HG03097 (cell line): ENCODE results near the gene BARX2.

Source experiments
- ATAC-seq: cut with Tn5 transposase; IDR thresholded peaks from one replicate; pipeline ENCODE4 v1.9.1; 2021; ENCODE audit not compliant: unreplicated experiment, low FRiP score

The BARX2 gene

GRCh38 chr11:129373489-129373953 lies 2.1 kb upstream of the BARX2 start:
- ATAC-seq: no peak

GRCh38 chr11:129374081-129374992 lies 1.3 kb upstream of the BARX2 start:
- ATAC-seq: no peak

GRCh38 chr11:129374993-129375750 lies 476 bp upstream of the BARX2 start:
- no peak for ATAC-seq

- no peak for ATAC-seq
These were observed 1.2 kb downstream of the BARX2 start for GRCh38 chr11:129376658-129377341.

GRCh38 chr11:129377739-129378138 lies 2.1 kb downstream of the BARX2 start:
- no peak for ATAC-seq

- ATAC-seq: no peak
These were observed 4.8 kb downstream of the BARX2 start for GRCh38 chr11:129380413-129380812.

GRCh38 chr11:129382583-129382982 lies 6.9 kb downstream of the BARX2 start:
- no peak for ATAC-seq

GRCh38 chr11:129383060-129383459 lies 7.4 kb downstream of the BARX2 start:
- ATAC-seq: no peak

GRCh38 chr11:129383502-129383901 lies 7.9 kb downstream of the BARX2 start:
- ATAC-seq: no peak

- no peak for ATAC-seq
These were observed 8.8 kb downstream of the BARX2 start for GRCh38 chr11:129384415-129384814.

- no peak for ATAC-seq
These were observed 10.2 kb downstream of the BARX2 start for GRCh38 chr11:129385801-129386200.

- no peak for ATAC-seq
These were observed 11.2 kb downstream of the BARX2 start for GRCh38 chr11:129386795-129387397.

GRCh38 chr11:129387434-129387833 lies 11.8 kb downstream of the BARX2 start:
- no peak for ATAC-seq

GRCh38 chr11:129388824-129389223 lies 13.2 kb downstream of the BARX2 start:
- no peak for ATAC-seq

- ATAC-seq: no peak
These were observed 14.7 kb downstream of the BARX2 start for GRCh38 chr11:129390303-129390821.

GRCh38 chr11:129391360-129391759 lies 15.7 kb downstream of the BARX2 start:
- no peak for ATAC-seq

- no peak for ATAC-seq
These were observed 16.2 kb downstream of the BARX2 start for GRCh38 chr11:129391821-129392220.

GRCh38 chr11:129392995-129393394 lies 17.3 kb downstream of the BARX2 start:
- ATAC-seq: no peak

- ATAC-seq: no peak
These were observed 19.1 kb downstream of the BARX2 start for GRCh38 chr11:129394709-129395108.

- ATAC-seq: no peak
These were observed 19.8 kb downstream of the BARX2 start for GRCh38 chr11:129395432-129395831.
